Dendritic cell treated with granulocyte-macrophage colony-stimulating factor and Interleukin-4, amounts not matched to agents 40 ng/mL and 50 ng/mL, for 4 days (primary cell): ENCODE data around the gene DGCR6L.
"Not testable (repeated sequence)": the region's sequence is repeated elsewhere in the genome, so short reads cannot be mapped to it uniquely, and the experiment has no call there.

Source experiments
- H3K27ac Mint-ChIP-seq: one replicate; pipeline ENCODE4 v1.8.0; 2022; ENCODE audit warnings: mild to moderate bottlenecking, mixed read lengths
- H3K27me3 Mint-ChIP-seq: one replicate; pipeline ENCODE4 v1.8.0; 2022; ENCODE audit warnings: mild to moderate bottlenecking, mixed read lengths
- H3K36me3 Mint-ChIP-seq: one replicate; pipeline ENCODE4 v1.8.0; 2022; ENCODE audit warnings: low read depth, mixed read lengths
- H3K4me1 Mint-ChIP-seq: one replicate; pipeline ENCODE4 v1.8.0; 2022; ENCODE audit warnings: low read depth, mixed read lengths
- H3K4me3 Mint-ChIP-seq: one replicate; pipeline ENCODE4 v1.8.0; 2022; ENCODE audit warnings: mild to moderate bottlenecking, moderate library complexity, mixed read lengths
- H3K9me3 Mint-ChIP-seq: one replicate; pipeline ENCODE4 v1.8.0; 2022; ENCODE audit warnings: mixed read lengths
- intact Hi-C: fragments of 100-400 bp; cut with micrococcal nuclease; formaldehyde crosslinking; loops from one replicate; pipeline ENCODE4 v1.15.0; 2022

The DGCR6L gene

DNA sequence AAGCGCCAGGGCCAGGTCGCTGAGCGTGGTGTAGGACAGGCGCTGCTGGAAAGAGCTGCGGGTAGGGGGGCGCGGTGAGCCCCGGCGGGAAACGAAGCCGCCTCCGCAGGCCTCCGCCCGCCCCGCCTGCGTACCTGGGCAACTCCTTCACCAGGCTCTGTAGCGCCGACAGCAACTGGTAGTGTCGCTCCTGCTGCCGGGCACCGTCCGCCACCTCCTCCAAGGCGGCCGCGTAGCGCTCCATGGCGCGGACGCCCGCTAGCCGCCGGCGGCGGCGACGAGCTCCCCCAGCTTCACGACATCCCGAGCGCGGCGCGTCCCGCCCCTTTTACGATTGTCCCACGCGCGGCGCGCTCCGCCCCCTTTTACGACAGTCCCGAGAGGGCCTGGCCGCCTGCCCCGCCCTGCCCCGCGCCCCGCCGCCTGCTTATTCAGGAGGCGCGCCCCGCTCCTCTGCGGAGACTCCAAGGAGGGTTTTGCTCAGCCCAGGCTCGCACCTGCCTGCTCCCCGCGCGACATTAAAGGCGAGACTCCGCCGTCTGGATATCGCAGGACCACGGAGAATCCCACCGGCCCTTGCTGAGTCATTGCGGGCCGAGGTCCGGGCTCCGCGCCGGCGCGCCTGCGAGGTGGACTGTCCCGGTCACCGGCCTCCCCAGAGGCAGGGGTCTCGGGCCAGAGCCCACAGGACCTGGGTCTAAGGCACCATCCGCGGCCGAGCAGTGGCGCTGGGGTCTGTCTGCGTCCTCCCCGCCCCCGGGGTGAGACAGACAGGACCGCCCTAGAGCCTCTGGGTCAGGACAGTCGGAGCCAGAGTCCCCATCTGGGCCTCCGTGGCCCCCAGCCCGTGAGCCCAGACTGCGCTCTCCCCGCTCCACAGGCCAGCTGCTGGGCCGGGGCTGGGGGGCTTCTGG lies at the start of gene DGCR6L:
TSS of gene DGCR6L (minus strand) at position 316 of the 914 bp plus-strand sequence. CDS start at position 244, 72 bp downstream.
- peaks cover 51% of the 10 kb centered on the region for H3K4me1 Mint-ChIP-seq

DNA sequence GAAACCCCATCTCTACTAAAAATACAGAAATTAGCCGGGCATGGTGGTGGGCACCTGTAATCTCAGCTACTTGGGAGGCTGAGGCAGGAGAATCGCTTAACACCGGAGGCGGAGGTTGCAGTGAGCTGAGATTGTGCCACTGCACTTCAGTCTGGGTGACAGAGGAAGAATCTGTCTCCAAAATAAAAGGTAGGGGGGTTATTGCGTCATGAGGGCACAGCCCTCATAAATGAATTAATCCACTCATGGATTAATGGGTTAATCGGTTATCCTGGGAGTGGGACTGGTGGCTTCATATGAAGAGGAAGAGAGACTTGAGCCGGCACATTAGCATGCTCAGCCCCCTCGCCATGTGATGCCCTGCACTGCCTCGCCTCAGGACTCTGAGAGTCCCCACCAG lies 49.0 kb upstream of the DGCR6L start:
- H3K4me3 Mint-ChIP-seq, H3K27me3 Mint-ChIP-seq, H3K27ac Mint-ChIP-seq, H3K9me3 Mint-ChIP-seq, intact Hi-C loops, H3K36me3 Mint-ChIP-seq: not testable (repeated sequence)
- H3K4me1 Mint-ChIP-seq: peaks cover 16% of the 10 kb centered on the region

More for the DNA sequence above, at the start of gene DGCR6L:
- Mint-ChIP-seq H3K27me3 (no peaks in the 10 kb centered on the region), H3K27ac (peak within 1 kb of the TSS; percentile 82), H3K4me3 (peak within 1 kb of the TSS; percentile 89), H3K36me3 (peaks cover 31% of the 10 kb centered on the region), H3K9me3 (no peaks in the 10 kb centered on the region)
- intact Hi-C loops: loop anchor here (1.0 kb wide), 1 partner anchor 21 kb away; no protein-coding TSS in a partner anchor

GRCh38 chr22:20366841-20367240 lies 47.0 kb upstream of the DGCR6L start:
- H3K27ac Mint-ChIP-seq, H3K9me3 Mint-ChIP-seq, H3K27me3 Mint-ChIP-seq, intact Hi-C loops, H3K36me3 Mint-ChIP-seq, H3K4me3 Mint-ChIP-seq: not testable (repeated sequence)
- H3K4me1 Mint-ChIP-seq: peaks cover 28% of the 10 kb centered on the region

- intact Hi-C loops, H3K4me3 Mint-ChIP-seq: not testable (repeated sequence)
- peak overlapping the region; percentile 70 for H3K27ac Mint-ChIP-seq
These were observed 44.7 kb upstream of the DGCR6L start for GRCh38 chr22:20364335-20365260.

DNA sequence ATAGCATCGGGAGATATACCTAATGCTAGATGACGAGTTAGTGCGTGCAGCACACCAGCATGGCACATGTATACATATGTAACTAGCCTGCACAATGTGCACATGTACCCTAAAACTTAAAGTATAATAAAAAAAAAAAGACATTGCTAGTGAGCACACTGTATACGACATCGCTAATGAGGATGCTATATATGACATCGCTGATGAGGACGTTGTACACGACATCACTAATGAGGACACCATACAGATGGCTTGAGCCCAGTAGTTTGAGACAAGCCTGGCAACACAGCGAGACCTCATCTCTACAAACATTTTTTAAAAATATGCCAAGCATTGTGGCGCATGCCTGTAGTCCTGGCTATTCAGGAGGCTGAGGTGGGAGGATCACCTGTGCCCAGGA lies 42.5 kb upstream of the DGCR6L start:
- H3K27ac Mint-ChIP-seq, H3K27me3 Mint-ChIP-seq, H3K36me3 Mint-ChIP-seq, H3K4me3 Mint-ChIP-seq, H3K9me3 Mint-ChIP-seq, intact Hi-C loops: not testable (repeated sequence)
- peaks cover 28% of the 10 kb centered on the region for H3K4me1 Mint-ChIP-seq

More at GRCh38 chr22:20364335-20365260, 44.7 kb upstream of the DGCR6L start:
- H3K9me3 Mint-ChIP-seq, H3K27me3 Mint-ChIP-seq, H3K36me3 Mint-ChIP-seq: not testable (repeated sequence)
- H3K4me1 Mint-ChIP-seq: peaks cover 28% of the 10 kb centered on the region

- intact Hi-C loops, H3K36me3 Mint-ChIP-seq, H3K9me3 Mint-ChIP-seq, H3K27ac Mint-ChIP-seq, H3K27me3 Mint-ChIP-seq, H3K4me3 Mint-ChIP-seq: not testable (repeated sequence)
- peaks cover 28% of the 10 kb centered on the region for H3K4me1 Mint-ChIP-seq
These were observed 41.9 kb upstream of the DGCR6L start for GRCh38 chr22:20361752-20362229.

DNA sequence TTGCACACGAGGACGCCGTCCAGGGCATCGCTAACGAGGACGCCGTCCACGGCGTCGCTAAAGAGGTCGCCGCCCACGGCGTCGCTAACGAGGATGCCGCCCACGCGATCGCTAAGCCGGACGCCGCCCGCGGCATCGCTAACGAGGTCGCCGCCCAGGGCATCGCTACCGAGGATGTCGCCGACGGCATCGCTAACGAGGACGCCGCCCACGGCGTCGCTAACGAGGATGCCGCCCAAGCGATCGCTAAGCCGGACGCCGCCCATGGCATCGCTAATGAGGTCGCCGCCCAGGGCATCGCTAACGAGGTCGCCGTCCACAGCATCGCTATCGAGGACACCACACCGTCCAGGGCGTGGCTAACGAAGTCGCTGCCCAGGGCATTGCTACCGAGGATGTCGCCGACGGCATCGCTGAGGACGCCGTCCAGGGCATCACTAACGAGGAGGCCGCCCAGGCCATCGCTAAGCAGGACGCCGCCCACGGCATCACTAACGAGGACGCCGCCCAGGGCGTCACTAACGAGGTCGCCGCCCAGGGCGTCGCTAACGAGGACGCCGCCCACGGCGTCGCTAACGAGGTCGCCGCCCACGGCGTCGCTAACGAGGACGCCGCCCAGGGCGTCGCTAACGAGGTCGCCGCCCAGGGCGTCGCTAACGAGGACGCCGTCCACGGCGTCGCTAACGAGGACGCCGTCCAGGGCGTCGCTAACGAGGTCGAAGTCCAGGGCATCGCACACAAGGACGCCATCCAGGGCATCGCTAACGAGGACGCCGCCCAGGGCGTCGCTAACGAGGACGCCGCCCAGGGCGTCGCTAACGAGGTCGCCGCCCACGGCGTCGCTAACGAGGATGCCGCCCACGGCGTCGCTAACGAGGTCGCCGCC lies 41.2 kb upstream of the DGCR6L start:
- H3K9me3 Mint-ChIP-seq, H3K27me3 Mint-ChIP-seq, H3K36me3 Mint-ChIP-seq, H3K4me3 Mint-ChIP-seq, intact Hi-C loops, H3K27ac Mint-ChIP-seq: not testable (repeated sequence)
- peaks cover 28% of the 10 kb centered on the region for H3K4me1 Mint-ChIP-seq

GRCh38 chr22:20360261-20360660 lies 40.4 kb upstream of the DGCR6L start:
- H3K36me3 Mint-ChIP-seq, H3K4me3 Mint-ChIP-seq, intact Hi-C loops, H3K9me3 Mint-ChIP-seq, H3K27me3 Mint-ChIP-seq, H3K27ac Mint-ChIP-seq: not testable (repeated sequence)
- peaks cover 26% of the 10 kb centered on the region for H3K4me1 Mint-ChIP-seq

DNA sequence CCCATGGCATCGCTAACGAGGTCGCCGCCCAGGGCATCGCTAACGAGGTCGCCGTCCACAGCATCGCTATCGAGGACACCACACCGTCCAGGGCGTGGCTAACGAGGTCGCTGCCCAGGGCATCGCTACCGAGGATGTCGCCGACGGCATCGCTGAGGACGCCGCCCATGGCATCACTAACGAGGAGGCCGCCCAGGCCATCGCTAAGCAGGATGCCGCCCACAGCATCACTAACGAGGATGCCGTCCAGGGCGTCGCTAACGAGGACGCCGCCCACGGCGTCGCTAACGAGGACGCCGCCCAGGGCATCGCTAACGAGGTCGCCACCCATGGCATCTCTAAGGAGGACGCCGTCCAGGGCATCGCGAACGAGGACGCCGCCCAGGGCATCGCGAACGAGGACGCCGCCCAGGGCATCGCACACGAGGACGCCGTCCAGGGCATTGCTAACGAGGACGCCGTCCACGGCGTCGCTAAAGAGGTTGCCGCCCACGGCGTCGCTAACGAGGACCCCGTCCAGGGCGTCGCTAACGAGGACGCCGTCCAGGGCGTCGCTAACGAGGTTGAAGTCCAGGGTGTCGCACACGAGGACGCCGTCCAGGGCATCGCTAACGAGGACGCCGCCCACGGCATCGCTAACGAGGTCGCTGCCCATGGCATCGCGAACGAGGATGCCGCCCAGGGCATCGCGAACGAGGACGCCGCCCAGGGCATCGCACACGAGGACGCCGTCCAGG lies 38.8 kb upstream of the DGCR6L start:
- H3K4me1 Mint-ChIP-seq, intact Hi-C loops, H3K36me3 Mint-ChIP-seq, H3K27ac Mint-ChIP-seq, H3K4me3 Mint-ChIP-seq, H3K27me3 Mint-ChIP-seq, H3K9me3 Mint-ChIP-seq: not testable (repeated sequence)

DNA sequence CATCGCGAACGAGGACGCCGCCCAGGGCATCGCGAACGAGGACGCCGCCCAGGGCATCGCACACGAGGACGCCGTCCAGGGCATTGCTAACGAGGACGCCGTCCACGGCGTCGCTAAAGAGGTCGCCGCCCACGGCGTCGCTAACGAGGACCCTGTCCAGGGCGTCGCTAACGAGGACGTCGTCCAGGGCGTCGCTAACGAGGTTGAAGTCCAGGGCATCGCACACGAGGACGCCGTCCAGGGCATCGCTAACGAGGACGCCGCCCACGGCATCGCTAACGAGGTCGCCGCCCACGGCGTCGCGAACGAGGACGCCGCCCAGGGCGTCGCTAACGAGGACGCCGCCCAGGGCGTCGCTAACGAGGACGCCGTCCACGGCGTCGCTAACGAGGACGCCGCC lies 38.1 kb upstream of the DGCR6L start:
- H3K36me3 Mint-ChIP-seq, H3K4me1 Mint-ChIP-seq, H3K27ac Mint-ChIP-seq, H3K9me3 Mint-ChIP-seq, intact Hi-C loops, H3K27me3 Mint-ChIP-seq, H3K4me3 Mint-ChIP-seq: not testable (repeated sequence)

DNA sequence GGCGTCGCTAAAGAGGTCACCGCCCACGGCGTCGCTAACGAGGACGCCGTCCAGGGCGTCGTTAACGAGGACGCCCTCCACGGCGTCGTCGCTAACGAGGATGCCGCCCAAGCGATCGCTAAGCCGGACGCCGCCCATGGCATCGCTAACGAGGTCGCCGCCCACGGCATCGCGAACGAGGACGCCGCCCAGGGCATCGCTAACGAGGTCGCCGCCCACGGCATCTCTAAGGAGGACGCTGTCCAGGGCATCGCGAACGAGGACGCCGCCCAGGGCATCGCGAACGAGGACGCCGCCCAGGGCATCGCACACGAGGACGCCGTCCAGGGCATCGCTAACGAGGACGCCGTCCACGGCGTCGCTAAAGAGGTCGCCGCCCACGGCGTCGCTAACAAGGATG lies 37.0 kb upstream of the DGCR6L start:
- intact Hi-C loops, H3K27ac Mint-ChIP-seq, H3K36me3 Mint-ChIP-seq, H3K9me3 Mint-ChIP-seq, H3K27me3 Mint-ChIP-seq, H3K4me3 Mint-ChIP-seq, H3K4me1 Mint-ChIP-seq: not testable (repeated sequence)

DNA sequence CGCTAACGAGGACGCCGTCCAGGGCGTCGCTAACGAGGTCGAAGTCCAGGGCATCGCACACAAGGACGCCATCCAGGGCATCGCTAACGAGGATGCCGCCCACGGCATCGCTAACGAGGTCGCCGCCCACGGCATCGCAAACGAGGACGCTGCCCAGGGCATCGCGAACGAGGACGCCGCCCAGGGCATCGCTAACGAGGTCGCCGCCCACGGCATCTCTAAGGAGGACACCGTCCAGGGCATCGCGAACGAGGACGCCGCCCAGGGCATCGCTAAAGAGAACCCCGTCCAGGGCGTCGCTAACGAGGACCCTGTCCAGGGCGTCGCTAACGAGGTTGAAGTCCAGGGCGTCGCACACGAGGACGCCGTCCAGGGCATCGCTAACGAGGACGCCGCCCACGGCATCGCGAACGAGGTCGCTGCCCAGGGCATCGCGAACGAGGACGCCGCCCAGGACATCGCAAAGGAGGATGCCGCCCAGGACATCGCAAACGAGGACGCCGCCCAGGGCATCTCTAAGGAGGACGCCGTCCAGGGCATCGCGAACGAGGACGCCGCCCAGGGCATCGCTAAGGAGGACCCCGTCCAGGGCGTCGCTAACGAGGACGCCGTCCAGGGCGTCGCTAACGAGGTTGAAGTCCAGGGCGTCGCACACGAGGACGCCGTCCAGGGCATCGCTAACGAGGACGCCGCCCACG lies 36.2 kb upstream of the DGCR6L start:
- H3K36me3 Mint-ChIP-seq, H3K4me1 Mint-ChIP-seq, intact Hi-C loops, H3K9me3 Mint-ChIP-seq, H3K27ac Mint-ChIP-seq, H3K27me3 Mint-ChIP-seq, H3K4me3 Mint-ChIP-seq: not testable (repeated sequence)
